Cardiac muscle cell (in vitro differentiated cells and primary cell): ENCODE measurements around the gene CDH4. TPM values are rescaled to one million over a fixed set of nuclear protein-coding genes. Genes with fewer than 3 reads are reported as not detected.

Experiments used
- DNase-seq, 2 donors: peaks; one replicate each; pipeline versions ENCODE4 v3.0.0 to v3.0.0-alpha.2; 2010 to 2017; ENCODE audit warnings: low read depth in 1 of 2, low spot score in 1 of 2
- H3K27ac ChIP-seq: fragments of 200-600 bp; sonication (generic); 2 replicates; pipeline ENCODE4 v1.5.1; 2016
- H3K27me3 ChIP-seq: fragments of 200-600 bp; sonication (generic); 2 replicates; pipeline ENCODE4 v1.6.0; 2016; ENCODE audit warnings: control low read depth
- H3K36me3 ChIP-seq: fragments of 200-600 bp; sonication (generic); 2 replicates; pipeline ENCODE4 v1.5.1; 2016; ENCODE audit warnings: control low read depth
- H3K4me1 ChIP-seq: fragments of 200-600 bp; sonication (generic); 2 replicates; pipeline ENCODE4 v1.8.1; 2017; ENCODE audit warnings: low read depth, mild to moderate bottlenecking, mixed run types
- H3K4me3 ChIP-seq: fragments of 200-600 bp; sonication (generic); 2 replicates; pipeline ENCODE4 v1.5.1; 2016; ENCODE audit warnings: mild to moderate bottlenecking
- H3K9me3 ChIP-seq: fragments of 200-600 bp; sonication (generic); 2 replicates; pipeline ENCODE4 v1.5.1; 2017; ENCODE audit warnings: low read depth, mild to moderate bottlenecking, control low read depth
- CTCF ChIP-seq: IDR thresholded peaks from 2 replicates; pipeline ENCODE4 v1.5.1; 2012; ENCODE audit warnings: low read depth, mild to moderate bottlenecking, low read length
- polyA plus RNA-seq: library from polyadenylated mRNA; unstranded; fragments of >200 nt; fragmentation: Nextera tagmentation; extraction: Ambion mirVana; gene quantifications from 2 replicates; pipeline ENCODE4 v1.2.1, GENCODE V29; 2016
- total RNA-seq: library from RNA; depleted of rRNA; stranded (reverse); fragments of >200 nt; gene quantifications from 2 replicates; pipeline ENCODE4 v1.2.3, GENCODE V29; 2016

Gene CDH4
- total and polyA plus RNA-seq, 2 experiments from 2014 or later: 0.43 to 0.80 TPM

DNA sequence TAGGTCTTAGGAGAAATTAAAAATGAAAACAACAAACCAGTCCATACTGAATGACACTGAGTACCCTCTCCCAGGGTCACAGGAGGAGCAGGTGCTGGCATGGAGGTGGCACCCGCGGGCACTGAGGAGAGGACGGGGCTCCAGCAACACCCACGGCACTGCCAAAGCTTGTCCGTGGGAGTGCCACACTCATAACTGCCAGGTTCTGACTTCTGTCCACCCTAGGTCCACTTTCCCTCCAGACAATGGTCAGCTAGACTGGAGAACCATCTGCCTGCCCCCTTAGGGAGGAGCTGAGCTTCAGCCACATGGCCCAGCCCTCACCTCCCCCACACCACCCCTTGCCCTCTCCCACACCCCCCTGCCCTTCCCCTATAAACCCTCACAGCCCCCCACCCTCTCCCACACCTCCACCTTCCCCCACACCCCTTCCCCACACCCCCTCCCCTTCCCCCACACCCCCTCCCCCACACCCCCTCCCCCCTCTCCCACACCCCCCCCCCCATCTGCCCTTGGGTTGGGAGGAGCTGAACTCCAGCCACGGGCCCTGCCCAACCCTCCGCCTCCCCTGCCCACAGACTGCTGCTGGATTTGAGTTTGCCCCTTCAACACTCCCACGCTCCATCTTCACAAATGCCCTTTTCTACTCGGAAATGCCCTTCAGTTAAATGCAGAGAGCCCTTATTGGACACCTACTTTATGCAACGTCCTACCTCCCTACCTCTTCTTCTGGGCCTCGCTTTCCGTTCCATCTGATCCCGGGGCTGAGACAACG, 684.1 kb downstream of the CDH4 start:
- Histone ChIP-seq H3K27ac (no peak overlapping the region), H3K9me3 (no peaks in the 10 kb centered on the region), H3K4me3 (no peak overlapping the region), H3K27me3 (no peaks in the 10 kb centered on the region), H3K4me1 (no peaks in the 10 kb centered on the region), H3K36me3 (no peaks in the 10 kb centered on the region)
- no peak for TF ChIP-seq CTCF
- no peak for DNase-seq

GRCh38 chr20:61936701-61937131, 684.7 kb downstream of the CDH4 start:
- no peak for TF ChIP-seq CTCF
- no peaks in the 10 kb centered on the region for H3K9me3 ChIP-seq
- no peaks in the 10 kb centered on the region for H3K27me3 ChIP-seq
- no peaks in the 10 kb centered on the region for H3K4me1 ChIP-seq
- no peak overlapping the region for H3K27ac ChIP-seq
- DNase-seq: no peak
- H3K36me3 ChIP-seq: no peaks in the 10 kb centered on the region
- H3K4me3 ChIP-seq: no peak overlapping the region

DNA sequence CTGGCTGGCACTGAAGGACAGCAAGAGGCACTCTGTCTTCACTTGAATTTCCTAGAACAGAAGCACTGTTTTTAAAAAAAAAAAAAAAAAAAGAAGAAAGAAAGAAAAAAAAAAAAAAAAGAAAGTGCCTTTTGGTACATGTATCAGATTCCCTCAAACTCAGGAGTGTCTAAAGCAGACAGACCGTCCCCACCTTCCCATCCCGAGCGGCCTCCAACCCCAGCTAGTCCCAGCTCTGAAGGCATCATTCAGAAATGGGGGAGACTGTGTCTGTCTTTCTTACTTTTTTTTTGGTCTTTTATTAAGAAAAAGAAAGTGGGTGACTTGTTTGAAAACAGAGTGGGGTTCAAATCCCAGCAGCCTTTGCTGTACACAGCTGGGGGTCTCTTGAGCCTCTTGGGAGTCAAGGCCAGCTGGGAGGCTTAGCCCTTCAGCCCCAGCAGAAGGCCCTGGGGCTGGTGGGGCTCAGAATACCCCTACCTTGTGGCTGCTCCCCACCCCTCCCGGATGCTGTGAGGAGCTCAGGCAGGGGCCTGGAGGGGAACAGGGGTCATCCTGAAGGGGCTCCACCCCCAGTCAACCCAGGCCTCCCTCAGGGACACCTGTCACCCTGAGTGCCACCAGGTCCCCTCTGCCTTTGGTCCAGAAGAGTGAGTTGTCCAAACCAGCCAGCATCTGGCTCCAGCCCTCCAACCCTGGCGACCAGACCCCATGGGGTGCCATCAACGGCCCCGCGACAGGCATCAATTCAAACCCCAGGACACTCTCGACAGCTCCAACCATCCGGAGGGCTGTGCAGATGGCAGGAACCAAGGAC, 685.3 kb downstream of the CDH4 start:
- DNase-seq: no peak

GRCh38 chr20:61937963-61938838, 686.1 kb downstream of the CDH4 start:
- no peak overlapping the region for H3K4me3 ChIP-seq
- TF ChIP-seq CTCF: no peak
- no peak overlapping the region for H3K27ac ChIP-seq
- no peaks in the 10 kb centered on the region for H3K36me3 ChIP-seq
- H3K4me1 ChIP-seq: no peaks in the 10 kb centered on the region
- no peaks in the 10 kb centered on the region for H3K27me3 ChIP-seq
- no peak for DNase-seq
- H3K9me3 ChIP-seq: no peaks in the 10 kb centered on the region

More for the DNA sequence above, 685.3 kb downstream of the CDH4 start:
- Histone ChIP-seq H3K27ac (no peak overlapping the region), H3K4me1 (no peaks in the 10 kb centered on the region), H3K4me3 (no peak overlapping the region), H3K9me3 (no peaks in the 10 kb centered on the region), H3K27me3 (no peaks in the 10 kb centered on the region), H3K36me3 (no peaks in the 10 kb centered on the region)
- TF ChIP-seq CTCF: no peak
